Sigmoid colon (tissue), 7 donors: Measurements from ENCODE around the gene RNF144B. TPM values are rescaled to one million over a fixed set of nuclear protein-coding genes. Genes with fewer than 3 reads are reported as not detected.

Experiments
- DNase-seq: peaks from one replicate; pipeline ENCODE4 v3.0.0-alpha.2; 2019
- H3K27ac ChIP-seq, 4 donors: fragments of 200-600 bp; sonication (generic); one replicate each; pipeline ENCODE4 v1.5.1; 2016 to 2019; ENCODE audit warnings: mild to moderate bottlenecking in 1 of 4
- H3K27me3 ChIP-seq, 3 donors: fragments of 200-600 bp; sonication (generic); one replicate each; pipeline ENCODE4 v1.5.1; 2019; ENCODE audit warnings: mild to moderate bottlenecking in 1 of 3
- H3K36me3 ChIP-seq, 4 donors: fragments of 200-600 bp; sonication (generic); one replicate each; pipeline ENCODE4 v1.5.1; 2016 to 2019
- H3K4me1 ChIP-seq, 4 donors: fragments of 200-600 bp; sonication (generic); one replicate each; pipeline ENCODE4 v1.5.1; 2017 to 2019
- H3K4me3 ChIP-seq, 4 donors: fragments of 200-600 bp; sonication (generic); one replicate each; pipeline ENCODE4 v1.5.1; 2017 to 2019; ENCODE audit warnings: mild to moderate bottlenecking in 2 of 4, moderate library complexity in 1 of 4
- H3K9me3 ChIP-seq, 4 donors: fragments of 200-600 bp in 3 of 4; sonication (generic) in 3 of 4; one replicate each; pipeline versions ENCODE4 v1.5.1 to v1.6.1; 2013 to 2019
- EP300 ChIP-seq, 4 donors: sonication (generic); formaldehyde crosslinking; IDR thresholded peaks; one replicate each; pipeline ENCODE4 v1.6.1; 2017; ENCODE audit warnings: antibody characterized with exemption in 4 of 4
- POLR2A ChIP-seq, 2 donors: fragments of 450-650 bp; IDR thresholded peaks; one replicate each; pipeline ENCODE4 v1.6.1; 2016; ENCODE audit warnings: antibody characterized with exemption in 2 of 2, mild to moderate bottlenecking in 2 of 2, moderate library complexity in 2 of 2
- POLR2AphosphoS5 ChIP-seq, 4 donors: sonication (generic); formaldehyde crosslinking; IDR thresholded peaks; one replicate each; pipeline ENCODE4 v1.6.1; 2017; ENCODE audit warnings: antibody characterized with exemption in 4 of 4
- WGBS, 2 donors: extraction: QIAGEN DNeasy Blood & Tissue Kit; methylation state at CpG; one replicate each; pipeline ENCODE4 v1.1.7; 2013; 5-methylcytosine and 5-hydroxymethylcytosine counted together
- intact Hi-C: fragments of 100-400 bp; cut with DNase I; formaldehyde crosslinking; loops from one replicate; pipeline ENCODE4 v1.15.1; 2023
- polyA plus RNA-seq, 3 donors: library from polyadenylated mRNA; stranded (reverse); fragments of 200-250 nt; gene quantifications; one replicate each; pipeline ENCODE4 v1.2.3, GENCODE V29; 2013
- total RNA-seq, 4 donors: library from RNA; depleted of rRNA; stranded (reverse); fragments of >200 nt; gene quantifications; one replicate each; pipeline ENCODE4 v1.1.0, GENCODE V29; 2016
- TF ChIP-seq, protein P1 (sequence below), 4 experiments: fragments of 450-650 bp in 3 of 4; fragments of 200-600 bp in 1 of 4; IDR thresholded peaks; one replicate each; pipeline ENCODE4 v1.5.1; 2016 to 2019; ENCODE audit warnings: antibody characterized with exemption in 4 of 4, mild to moderate bottlenecking in 3 of 4, moderate library complexity in 2 of 4
- donor health status: healthy with polysubstance abuse.
- donor health status: Bipolar disorder and iron deficiency.
- donor health status: healthy.

Gene RNF144B
- total and polyA plus RNA-seq, 7 donors: 1.2 to 14.8 (median 4.6) TPM

DNA sequence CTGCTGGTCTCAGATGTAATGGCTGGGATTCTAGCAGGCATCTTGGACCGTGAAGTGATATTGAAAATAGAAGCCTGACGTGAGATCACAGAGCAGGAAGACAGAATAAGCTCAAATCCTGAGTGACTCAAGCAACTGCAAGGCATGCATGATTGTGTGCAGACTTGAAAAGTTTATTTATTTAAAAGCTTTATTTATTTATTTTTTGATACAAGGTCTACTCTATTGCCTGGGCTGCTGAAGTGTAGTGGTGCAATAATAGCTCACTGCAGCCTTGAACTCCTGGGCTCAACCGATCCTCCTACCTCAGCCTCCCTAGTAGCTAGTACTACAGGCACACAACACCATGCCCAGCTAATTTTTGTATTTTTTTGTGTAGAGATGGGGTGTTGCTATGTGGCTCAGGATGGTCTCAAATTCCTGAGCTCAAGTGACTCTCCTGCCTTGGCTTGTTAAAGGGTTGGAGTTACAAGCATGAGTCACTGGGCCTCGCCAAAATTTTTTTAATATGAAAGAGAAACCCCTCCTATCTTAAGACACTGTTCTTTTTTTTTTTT is 40.1 kb upstream of the RNF144B start:
- Histone ChIP-seq H3K9me3 (no peaks in the 10 kb centered on the region), H3K36me3 (no peaks in the 10 kb centered on the region), H3K4me1 (no peaks in the 10 kb centered on the region), H3K27me3 (no peaks in the 10 kb centered on the region), H3K27ac (no peak overlapping the region), H3K4me3 (no peak overlapping the region)
- WGBS, 2 donors: 75 to 77% methylated on average over 4 of the region's 4 CpGs
- no peak for DNase-seq
- no peak for TF ChIP-seq POLR2A (IDR thresholded peaks at IDR 0.05)
- TF ChIP-seq, protein P1, sequence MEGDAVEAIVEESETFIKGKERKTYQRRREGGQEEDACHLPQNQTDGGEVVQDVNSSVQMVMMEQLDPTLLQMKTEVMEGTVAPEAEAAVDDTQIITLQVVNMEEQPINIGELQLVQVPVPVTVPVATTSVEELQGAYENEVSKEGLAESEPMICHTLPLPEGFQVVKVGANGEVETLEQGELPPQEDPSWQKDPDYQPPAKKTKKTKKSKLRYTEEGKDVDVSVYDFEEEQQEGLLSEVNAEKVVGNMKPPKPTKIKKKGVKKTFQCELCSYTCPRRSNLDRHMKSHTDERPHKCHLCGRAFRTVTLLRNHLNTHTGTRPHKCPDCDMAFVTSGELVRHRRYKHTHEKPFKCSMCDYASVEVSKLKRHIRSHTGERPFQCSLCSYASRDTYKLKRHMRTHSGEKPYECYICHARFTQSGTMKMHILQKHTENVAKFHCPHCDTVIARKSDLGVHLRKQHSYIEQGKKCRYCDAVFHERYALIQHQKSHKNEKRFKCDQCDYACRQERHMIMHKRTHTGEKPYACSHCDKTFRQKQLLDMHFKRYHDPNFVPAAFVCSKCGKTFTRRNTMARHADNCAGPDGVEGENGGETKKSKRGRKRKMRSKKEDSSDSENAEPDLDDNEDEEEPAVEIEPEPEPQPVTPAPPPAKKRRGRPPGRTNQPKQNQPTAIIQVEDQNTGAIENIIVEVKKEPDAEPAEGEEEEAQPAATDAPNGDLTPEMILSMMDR (IDR thresholded peaks at IDR 0.05): no peak
- no peak for TF ChIP-seq POLR2AphosphoS5 (IDR thresholded peaks at IDR 0.05)
- TF ChIP-seq EP300 (IDR thresholded peaks at IDR 0.05): no peak
- intact Hi-C loops: no loop called here

DNA sequence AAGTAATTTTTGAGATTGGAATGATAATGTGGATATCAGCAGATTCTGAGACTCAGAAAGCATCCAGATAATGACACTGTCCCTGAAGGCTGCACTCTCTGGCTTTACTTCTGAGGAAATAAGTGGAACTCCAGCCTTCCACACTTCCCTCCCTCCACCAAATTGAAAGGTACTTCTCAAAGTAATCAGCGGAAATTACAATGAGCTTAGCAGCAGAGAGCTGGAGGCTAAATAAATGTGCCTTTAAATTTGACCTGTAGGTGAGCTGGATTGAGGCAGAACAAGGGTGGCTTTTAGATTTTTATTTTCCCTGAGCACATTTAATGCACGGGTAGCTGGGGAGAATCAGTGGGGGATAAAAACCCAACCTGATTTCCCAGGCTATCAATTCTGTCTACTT is 39.3 kb upstream of the RNF144B start:
- Histone ChIP-seq H3K27me3 (no peaks in the 10 kb centered on the region), H3K4me1 (no peaks in the 10 kb centered on the region), H3K9me3 (no peaks in the 10 kb centered on the region), H3K27ac (no peak overlapping the region), H3K4me3 (no peak overlapping the region), H3K36me3 (no peaks in the 10 kb centered on the region)
- TF ChIP-seq POLR2A (IDR thresholded peaks at IDR 0.05): no peak
- TF ChIP-seq, protein P1 (IDR thresholded peaks at IDR 0.05): no peak
- TF ChIP-seq POLR2AphosphoS5 (IDR thresholded peaks at IDR 0.05): no peak
- no peak for TF ChIP-seq EP300 (IDR thresholded peaks at IDR 0.05)
- 67 to 81% methylated on average over 2 of the region's 2 CpGs for WGBS, 2 donors
- no peak for DNase-seq
- intact Hi-C loops: no loop called here

DNA sequence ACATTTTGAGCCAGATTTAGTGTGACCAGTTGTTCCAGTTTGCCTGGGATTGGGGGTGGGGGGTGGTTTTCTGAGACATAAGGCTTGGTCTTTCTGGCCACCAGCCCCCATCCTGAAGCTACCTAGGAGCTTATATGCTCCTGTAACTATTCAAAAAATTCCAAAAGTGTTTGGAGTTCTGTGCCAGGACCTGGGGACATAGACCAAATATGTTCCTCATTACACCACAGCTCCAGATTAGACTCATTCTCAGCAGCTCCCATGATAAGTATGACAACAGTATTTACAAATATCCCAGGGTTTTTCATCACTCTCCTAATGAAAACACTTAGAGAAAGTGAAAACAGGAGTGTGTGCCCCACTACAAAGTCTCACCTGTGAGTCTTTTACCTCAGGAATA is 37.8 kb upstream of the RNF144B start:
- intact Hi-C loops: no loop called here
- Histone ChIP-seq H3K27me3 (no peaks in the 10 kb centered on the region), H3K27ac (no peak overlapping the region), H3K4me1 (no peaks in the 10 kb centered on the region), H3K9me3 (no peaks in the 10 kb centered on the region), H3K36me3 (no peaks in the 10 kb centered on the region), H3K4me3 (no peak overlapping the region)
- no peak for DNase-seq
- TF ChIP-seq POLR2AphosphoS5 (IDR thresholded peaks at IDR 0.05): no peak
- no peak for TF ChIP-seq POLR2A (IDR thresholded peaks at IDR 0.05)
- TF ChIP-seq EP300 (IDR thresholded peaks at IDR 0.05): no peak
- TF ChIP-seq, protein P1 (IDR thresholded peaks at IDR 0.05): no peak

DNA sequence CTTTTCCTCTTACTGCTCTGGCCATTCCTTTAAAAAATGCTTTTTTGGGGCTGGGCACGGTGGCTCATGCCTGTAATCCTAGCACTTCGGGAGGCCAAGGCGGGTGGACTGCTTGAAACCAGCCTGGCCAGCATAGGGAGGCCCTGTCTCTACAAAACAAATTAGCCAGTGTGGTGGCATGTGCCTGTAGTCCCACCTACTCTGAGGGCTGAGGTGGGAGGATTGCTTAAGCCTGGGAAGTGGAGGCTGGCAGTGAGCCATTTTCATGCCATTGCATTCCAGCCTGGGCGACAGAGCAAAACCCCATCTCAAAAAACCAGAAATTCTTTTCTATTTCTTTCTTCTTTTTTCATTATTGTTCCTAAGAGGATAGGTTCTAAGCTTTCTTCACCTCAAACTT is 36.9 kb upstream of the RNF144B start:
- Histone ChIP-seq H3K27me3 (no peaks in the 10 kb centered on the region), H3K4me3 (no peak overlapping the region), H3K9me3 (no peaks in the 10 kb centered on the region), H3K36me3 (no peaks in the 10 kb centered on the region), H3K27ac (no peak overlapping the region), H3K4me1 (no peaks in the 10 kb centered on the region)
- intact Hi-C loops: no loop called here
- no peak for DNase-seq
- WGBS, 2 donors: 88 to 93% methylated on average over 4 of the region's 4 CpGs
- TF ChIP-seq POLR2AphosphoS5 (IDR thresholded peaks at IDR 0.05) (no peak), POLR2A (IDR thresholded peaks at IDR 0.05) (no peak), EP300 (IDR thresholded peaks at IDR 0.05) (no peak)
- TF ChIP-seq, protein P1 (IDR thresholded peaks at IDR 0.05): no peak

DNA sequence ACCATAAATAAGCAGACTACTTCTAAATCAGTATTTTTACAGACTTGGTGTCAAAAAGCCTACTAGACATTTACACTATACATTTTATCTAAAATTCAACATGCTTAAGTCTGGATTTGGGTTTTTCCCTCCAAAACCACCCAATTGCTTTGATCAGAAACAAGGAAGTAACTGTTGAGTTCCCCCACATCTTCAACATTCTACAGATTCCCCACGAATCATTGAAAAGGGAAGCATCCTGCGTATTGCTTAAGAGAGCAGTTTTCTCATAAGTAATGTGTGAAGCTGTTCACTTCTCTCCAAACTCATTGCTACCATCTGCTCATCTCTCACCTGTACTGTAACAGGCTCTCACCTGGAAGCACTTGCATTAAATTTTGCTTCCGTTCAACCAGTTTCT is 36.4 kb upstream of the RNF144B start:
- no peak overlapping the region for H3K27ac ChIP-seq
- 65 to 86% methylated on average over 3 of the region's 3 CpGs for WGBS, 2 donors
- no peak overlapping the region for H3K4me3 ChIP-seq
- no peaks in the 10 kb centered on the region for H3K4me1 ChIP-seq
- intact Hi-C loops: no loop called here
- H3K9me3 ChIP-seq: no peaks in the 10 kb centered on the region
- no peaks in the 10 kb centered on the region for H3K27me3 ChIP-seq
- no peak for TF ChIP-seq EP300 (IDR thresholded peaks at IDR 0.05)
- TF ChIP-seq POLR2A (IDR thresholded peaks at IDR 0.05): no peak
- TF ChIP-seq POLR2AphosphoS5 (IDR thresholded peaks at IDR 0.05): no peak
- TF ChIP-seq, protein P1 (IDR thresholded peaks at IDR 0.05): no peak
- H3K36me3 ChIP-seq: no peaks in the 10 kb centered on the region
- no peak for DNase-seq
